NCI-H446 treated with DMSO at 0.1 percent for 48 hours (cell line): ENCODE results near the gene MEF2C.

Source experiments
- DNase-seq: peaks from one replicate; lab custom pipeline; 2025; lab: John Stamatoyannopoulos, UW

The MEF2C gene

GRCh38 chr5:88888291-88888690 is 5.3 kb upstream of the MEF2C start:
- DNase-seq, result no peak

GRCh38 chr5:88887342-88887741 is 4.4 kb upstream of the MEF2C start:
- DNase-seq, result no peak

GRCh38 chr5:88886746-88887341 is 3.9 kb upstream of the MEF2C start:
- DNase-seq, result no peak

GRCh38 chr5:88886252-88886651 is 3.3 kb upstream of the MEF2C start:
- DNase-seq, result no peak

- DNase-seq, result no peak
These were observed 2.0 kb upstream of the MEF2C start for GRCh38 chr5:88885002-88885401.

- no peak for DNase-seq
These were observed 1.6 kb upstream of the MEF2C start for GRCh38 chr5:88884608-88884877.

- DNase-seq, result peak; percentile 51
These were observed 1.0 kb upstream of the MEF2C start for GRCh38 chr5:88883836-88884607.

- no peak for DNase-seq
These were observed 527 bp downstream of the MEF2C start for GRCh38 chr5:88882276-88883038.

GRCh38 chr5:88881571-88881971 is 1.4 kb downstream of the MEF2C start:
- DNase-seq, result no peak

GRCh38 chr5:88880201-88880600 is 2.8 kb downstream of the MEF2C start:
- DNase-seq, result no peak

GRCh38 chr5:88879724-88880123 is 3.3 kb downstream of the MEF2C start:
- no peak for DNase-seq

GRCh38 chr5:88878976-88879375 is 4.0 kb downstream of the MEF2C start:
- peak; percentile 43 for DNase-seq

GRCh38 chr5:88877826-88878225 is 5.2 kb downstream of the MEF2C start:
- peak; percentile 12 for DNase-seq

GRCh38 chr5:88876714-88877113 is 6.3 kb downstream of the MEF2C start:
- DNase-seq, result no peak

GRCh38 chr5:88875341-88876234 is 7.4 kb downstream of the MEF2C start:
- DNase-seq, result peak; percentile 59

- DNase-seq, result no peak
These were observed 9.5 kb downstream of the MEF2C start for GRCh38 chr5:88873447-88873846.

GRCh38 chr5:88872971-88873370 is 10.0 kb downstream of the MEF2C start:
- DNase-seq, result no peak

- DNase-seq, result peak; percentile 82
These were observed 12.7 kb downstream of the MEF2C start for GRCh38 chr5:88870285-88870684.

- no peak for DNase-seq
These were observed 14.4 kb downstream of the MEF2C start for GRCh38 chr5:88868468-88869068.

- DNase-seq, result no peak
These were observed 15.3 kb downstream of the MEF2C start for GRCh38 chr5:88867638-88868037.

- no peak for DNase-seq
These were observed 19.5 kb downstream of the MEF2C start for GRCh38 chr5:88863523-88863922.
